A549 (cell line): ENCODE results near the gene IPP. TPM values are rescaled to one million over a fixed set of nuclear protein-coding genes. Genes with fewer than 3 reads are reported as not detected.

Experiments
- ATAC-seq, 2 experiments: fragments of 200-7000 bp in 1 of 2; fragments of >200 bp in 1 of 2; cut with Nextera tagmentation in 1 of 2; cut with Tn5 transposase in 1 of 2; 3 replicates each; pipeline versions ENCODE4 v1.8.0 to v1.9.1; 2018 to 2020; ENCODE audit warnings: mild to moderate bottlenecking in 1 of 2, moderate library complexity in 1 of 2
- CTCF ChIA-PET: fragments of 300-600 bp; sonication (Branson Sonifier 250); formaldehyde crosslinking; extraction: SDS; loops from one replicate; lab custom pipeline; 2021; ENCODE audit warnings: antibody characterized with exemption, inconsistent platforms; lab: Yijun Ruan, JAX
- POLR2A ChIA-PET: fragments of 350-600 bp; formaldehyde crosslinking; extraction: SDS; loops from one replicate; lab custom pipeline; 2021; ENCODE audit warnings: antibody characterized with exemption, inconsistent platforms; lab: Yijun Ruan, JAX
- DNase-seq, 2 experiments: peaks; one replicate each; pipeline versions ENCODE4 v3.0.0 to v3.0.0-alpha.2; 2011 to 2016; ENCODE audit warnings: low read depth in 1 of 2, low spot score in 1 of 2
- FAIRE-seq: peaks from 2 replicates; lab custom pipeline; 2011; peaks lifted over from hg19 to GRCh38; lab: Jason Lieb, UNC
- H3K27ac ChIP-seq, 2 experiments: fragments of >200 bp; sonication (Bioruptor Twin); formaldehyde crosslinking; 3 replicates each; pipeline ENCODE4 v1.5.1; 2016 to 2017
- H3K4me1 ChIP-seq: fragments of >200 bp; sonication (Bioruptor Twin); formaldehyde crosslinking; 3 replicates; pipeline ENCODE4 v1.6.1; 2016
- H3K4me2 ChIP-seq: fragments of >200 bp; sonication (Bioruptor Twin); formaldehyde crosslinking; 3 replicates; pipeline ENCODE4 v1.6.1; 2016
- H3K4me3 ChIP-seq: fragments of >200 bp; sonication (Bioruptor Twin); formaldehyde crosslinking; 3 replicates; pipeline ENCODE4 v1.5.1; 2016
- H3K9me3 ChIP-seq: fragments of >200 bp; sonication (Bioruptor Twin); formaldehyde crosslinking; 3 replicates; pipeline ENCODE4 v1.6.1; 2016
- CBX2 ChIP-seq: fragments of 200-600 bp; sonication (generic); IDR thresholded peaks from 2 replicates; pipeline ENCODE4 v1.6.1; 2016; ENCODE audit warnings: low read depth, mild to moderate bottlenecking, borderline replicate concordance
- CHD4 ChIP-seq: fragments of 200-600 bp; sonication (generic); IDR thresholded peaks from 2 replicates; pipeline ENCODE4 v1.6.1; 2016; ENCODE audit warnings: antibody characterized with exemption, mild to moderate bottlenecking, borderline replicate concordance
- EHF ChIP-seq: fragments of 250-450 bp; sonication (Bioruptor Pico); IDR thresholded peaks from 2 replicates; pipeline ENCODE4 v1.5.0; 2020; ENCODE audit warnings: mild to moderate bottlenecking
- ESRRA ChIP-seq: fragments of 150-350 bp; IDR thresholded peaks from 2 replicates; pipeline ENCODE4 v1.6.1; 2014; ENCODE audit warnings: mild to moderate bottlenecking, low read length, borderline replicate concordance
- FOSL2 ChIP-seq, 2 experiments: fragments of 450-650 bp in 1 of 2; fragments of >200 bp in 1 of 2; sonication (Bioruptor Twin) in 1 of 2; formaldehyde crosslinking; IDR thresholded peaks; 2 replicates each; pipeline versions ENCODE4 v1.5.0 to v1.6.1; 2016 to 2020; ENCODE audit warnings: mild to moderate bottlenecking in 1 of 2, moderate library complexity in 1 of 2
- FOXS1 ChIP-seq: fragments of 250-450 bp; sonication (Bioruptor Pico); IDR thresholded peaks from 2 replicates; pipeline ENCODE4 v1.5.0; 2020; ENCODE audit warnings: mild to moderate bottlenecking, moderate library complexity
- HDAC2 ChIP-seq: fragments of 200-600 bp; sonication (generic); IDR thresholded peaks from 2 replicates; pipeline ENCODE4 v1.6.1; 2016
- HOXA7 ChIP-seq: fragments of 250-450 bp; sonication (Bioruptor Pico); IDR thresholded peaks from 2 replicates; pipeline ENCODE4 v1.5.0; 2020; ENCODE audit warnings: mild to moderate bottlenecking, moderate library complexity
- KDM1A ChIP-seq: fragments of 200-600 bp; sonication (generic); IDR thresholded peaks from 2 replicates; pipeline ENCODE4 v1.6.1; 2016; ENCODE audit warnings: low read depth, mild to moderate bottlenecking
- MAFK ChIP-seq: fragments of 450-650 bp; IDR thresholded peaks from 2 replicates; pipeline ENCODE4 v1.6.1; 2014; ENCODE audit not compliant: partially characterized antibody
- MYC ChIP-seq: IDR thresholded peaks from 2 replicates; pipeline ENCODE4 v1.6.1; 2012; ENCODE audit warnings: mild to moderate bottlenecking, inconsistent platforms, low read length, improper control_type of control experiment, borderline replicate concordance
- POLR2A ChIP-seq: IDR thresholded peaks from 2 replicates; pipeline ENCODE4 v1.6.1; 2012; ENCODE audit warnings: mild to moderate bottlenecking, low read length
- RARB ChIP-seq: fragments of 250-450 bp; sonication (Bioruptor Pico); IDR thresholded peaks from 2 replicates; pipeline ENCODE4 v1.8.0; 2021; ENCODE audit warnings: mild to moderate bottlenecking, moderate library complexity
- RCOR1 ChIP-seq: fragments of 150-350 bp; IDR thresholded peaks from 2 replicates; pipeline ENCODE4 v1.6.1; 2014; ENCODE audit warnings: antibody characterized with exemption, low read length, low read depth
- RFX5 ChIP-seq: fragments of 450-650 bp; IDR thresholded peaks from 2 replicates; pipeline ENCODE4 v1.7.1; 2014; ENCODE audit warnings: antibody characterized with exemption, mild to moderate bottlenecking, moderate library complexity
- RNF2 ChIP-seq: fragments of 200-600 bp; sonication (generic); IDR thresholded peaks from 2 replicates; pipeline ENCODE4 v1.6.1; 2016; ENCODE audit warnings: low read depth, mild to moderate bottlenecking, antibody characterized with exemption, moderate library complexity, borderline replicate concordance
- SREBF2 ChIP-seq: fragments of 450-650 bp; IDR thresholded peaks from 2 replicates; pipeline ENCODE4 v1.6.1; 2014; ENCODE audit warnings: mild to moderate bottlenecking, moderate library complexity
- ZFP36 ChIP-seq: fragments of 450-650 bp; IDR thresholded peaks from 2 replicates; pipeline ENCODE4 v1.6.1; 2014; ENCODE audit warnings: borderline replicate concordance; ENCODE audit not compliant: partially characterized antibody
- WGBS: methylation state at CpG from one replicate; pipeline ENCODE4 v1.1.6; 2017; ENCODE audit errors: missing lambda C conversion rate; 5-methylcytosine and 5-hydroxymethylcytosine counted together
- polyA plus RNA-seq, 4 experiments: library from polyadenylated mRNA; depleted of rRNA in 3 of 4; stranded (reverse); fragments of >200 nt; fragmentation: RNase III in 1 of 4; extraction: RNeasy Plus Mini Kit Qiagen cat#74134 plus additional on column Dnase treatment in 1 of 4; gene quantifications; 2 replicates in 3 of 4; 3 replicates in 1 of 4; pipeline ENCODE4 v1.2.3, GENCODE V29; 2011 to 2017
- TF ChIP-seq, protein P1 (sequence below): fragments of 200-600 bp; sonication (generic); IDR thresholded peaks from 2 replicates; pipeline ENCODE4 v1.6.1; 2016; ENCODE audit warnings: antibody characterized with exemption, mild to moderate bottlenecking, moderate library complexity
- TF ChIP-seq, protein P2 (sequence below): IDR thresholded peaks from 2 replicates; pipeline ENCODE4 v1.6.1; 2012; ENCODE audit warnings: low read depth, borderline replicate concordance

The IPP gene
- polyA plus RNA-seq, 2 of the 4 experiments (the other 2 are of a cell fraction): 7.6 to 11.9 TPM

DNA sequence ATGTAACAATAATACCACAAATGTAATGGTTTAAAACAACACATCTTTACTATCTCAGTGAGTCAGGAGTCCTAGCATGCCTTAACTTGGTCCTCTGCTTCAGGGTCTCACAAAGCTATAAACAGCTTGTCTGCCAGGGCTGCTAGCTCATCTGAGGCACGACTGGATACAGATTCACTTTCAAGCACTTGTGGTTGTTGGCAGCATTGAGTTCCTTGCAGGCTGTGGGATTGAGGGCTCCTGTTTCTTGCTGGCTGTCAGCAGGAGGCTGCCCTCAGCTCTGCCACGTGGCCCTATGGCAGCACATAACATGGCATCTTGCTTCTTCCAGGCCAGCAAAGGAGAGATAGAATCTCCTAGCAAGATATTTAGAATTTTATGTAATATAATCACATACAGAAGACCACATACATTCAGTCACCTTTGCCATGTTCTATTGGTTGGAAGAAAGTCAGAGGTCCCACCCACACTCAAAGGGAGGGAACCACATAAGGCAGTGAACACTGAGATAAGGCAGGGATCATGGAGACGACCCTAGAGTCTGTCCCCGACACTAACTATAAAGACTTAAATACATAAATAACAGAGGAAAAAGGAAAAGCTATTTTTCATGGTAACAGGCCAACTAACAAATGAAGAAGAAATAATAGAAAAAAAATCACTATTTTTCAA lies 18.9 kb upstream of the IPP start:
- 74% methylated on average over 4 of the region's 4 CpGs for WGBS
- no peaks in the 10 kb centered on the region for H3K4me1 ChIP-seq
- ChIA-PET CTCF (interaction anchor here (0.5 to 1.6 kb wide), 3 partner anchors 11 to 637 kb away, joined by 3 to 4 read pairs (median 3); no protein-coding TSS in a partner anchor), POLR2A (no interaction called here)
- DNase-seq (no peak), ATAC-seq (no peak; a peak in 1 of 6 replicates), FAIRE-seq (no peak)
- H3K27ac ChIP-seq: no peak overlapping the region
- H3K4me3 ChIP-seq: no peak overlapping the region
- TF ChIP-seq RNF2 (no peak), MYC (no peak), FOSL2 (IDR thresholded peaks at IDR 0.05) (no peak), FOSL2 (CRISPR knock-in tag; IDR thresholded peaks at IDR 0.05) (no peak), HOXA7 (CRISPR knock-in tag) (no peak), CBX2 (no peak), POLR2A (no peak), KDM1A (no peak), ZFP36 (no peak), SREBF2 (no peak), ESRRA (no peak), EHF (CRISPR knock-in tag) (no peak), FOXS1 (CRISPR knock-in tag) (no peak), HDAC2 (no peak), CHD4 (no peak), RCOR1 (no peak)
- TF ChIP-seq, protein P1, sequence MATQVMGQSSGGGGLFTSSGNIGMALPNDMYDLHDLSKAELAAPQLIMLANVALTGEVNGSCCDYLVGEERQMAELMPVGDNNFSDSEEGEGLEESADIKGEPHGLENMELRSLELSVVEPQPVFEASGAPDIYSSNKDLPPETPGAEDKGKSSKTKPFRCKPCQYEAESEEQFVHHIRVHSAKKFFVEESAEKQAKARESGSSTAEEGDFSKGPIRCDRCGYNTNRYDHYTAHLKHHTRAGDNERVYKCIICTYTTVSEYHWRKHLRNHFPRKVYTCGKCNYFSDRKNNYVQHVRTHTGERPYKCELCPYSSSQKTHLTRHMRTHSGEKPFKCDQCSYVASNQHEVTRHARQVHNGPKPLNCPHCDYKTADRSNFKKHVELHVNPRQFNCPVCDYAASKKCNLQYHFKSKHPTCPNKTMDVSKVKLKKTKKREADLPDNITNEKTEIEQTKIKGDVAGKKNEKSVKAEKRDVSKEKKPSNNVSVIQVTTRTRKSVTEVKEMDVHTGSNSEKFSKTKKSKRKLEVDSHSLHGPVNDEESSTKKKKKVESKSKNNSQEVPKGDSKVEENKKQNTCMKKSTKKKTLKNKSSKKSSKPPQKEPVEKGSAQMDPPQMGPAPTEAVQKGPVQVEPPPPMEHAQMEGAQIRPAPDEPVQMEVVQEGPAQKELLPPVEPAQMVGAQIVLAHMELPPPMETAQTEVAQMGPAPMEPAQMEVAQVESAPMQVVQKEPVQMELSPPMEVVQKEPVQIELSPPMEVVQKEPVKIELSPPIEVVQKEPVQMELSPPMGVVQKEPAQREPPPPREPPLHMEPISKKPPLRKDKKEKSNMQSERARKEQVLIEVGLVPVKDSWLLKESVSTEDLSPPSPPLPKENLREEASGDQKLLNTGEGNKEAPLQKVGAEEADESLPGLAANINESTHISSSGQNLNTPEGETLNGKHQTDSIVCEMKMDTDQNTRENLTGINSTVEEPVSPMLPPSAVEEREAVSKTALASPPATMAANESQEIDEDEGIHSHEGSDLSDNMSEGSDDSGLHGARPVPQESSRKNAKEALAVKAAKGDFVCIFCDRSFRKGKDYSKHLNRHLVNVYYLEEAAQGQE: no peak
- TF ChIP-seq, protein P2, sequence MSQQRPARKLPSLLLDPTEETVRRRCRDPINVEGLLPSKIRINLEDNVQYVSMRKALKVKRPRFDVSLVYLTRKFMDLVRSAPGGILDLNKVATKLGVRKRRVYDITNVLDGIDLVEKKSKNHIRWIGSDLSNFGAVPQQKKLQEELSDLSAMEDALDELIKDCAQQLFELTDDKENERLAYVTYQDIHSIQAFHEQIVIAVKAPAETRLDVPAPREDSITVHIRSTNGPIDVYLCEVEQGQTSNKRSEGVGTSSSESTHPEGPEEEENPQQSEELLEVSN: no peak
- no peaks in the 10 kb centered on the region for H3K9me3 ChIP-seq
- no peak overlapping the region for H3K4me2 ChIP-seq

DNA sequence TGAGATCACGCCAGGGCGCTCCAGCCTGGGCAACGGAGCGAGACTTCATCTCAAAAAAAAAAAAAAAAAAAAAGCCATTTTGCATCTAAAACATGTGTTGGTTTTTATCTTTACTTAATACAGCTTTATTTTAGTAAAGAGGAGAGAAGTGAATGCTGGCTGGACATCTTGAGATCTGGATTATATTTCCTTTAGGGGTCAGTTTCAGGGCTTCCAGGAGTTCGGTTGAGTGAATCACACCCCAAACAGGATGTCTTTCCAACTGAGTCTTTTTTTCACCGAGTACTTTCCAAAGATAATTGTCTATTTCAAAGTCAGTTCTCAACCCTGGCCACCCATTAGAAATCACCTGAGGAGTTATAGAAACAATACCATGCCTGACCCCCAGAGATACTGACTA lies 16.6 kb upstream of the IPP start:
- Histone ChIP-seq H3K4me3 (no peak overlapping the region), H3K4me2 (no peak overlapping the region), H3K4me1 (no peaks in the 10 kb centered on the region), H3K9me3 (no peaks in the 10 kb centered on the region), H3K27ac (no peak overlapping the region)
- DNase-seq: no peak
- FAIRE-seq: no peak
- CTCF ChIA-PET: no interaction called here
- POLR2A ChIA-PET: no interaction called here
- TF ChIP-seq RARB (CRISPR knock-in tag) (no peak), RFX5 (no peak), MAFK (no peak)
- ATAC-seq: no peak
- 88% methylated on average over 6 of the region's 6 CpGs for WGBS
